Glutamatergic neuron (in vitro differentiated cells): ENCODE results near the gene NEGR1. TPM values are rescaled to one million over a fixed set of nuclear protein-coding genes. Genes with fewer than 3 reads are reported as not detected.

Experiments used
- DNase-seq: peaks from one replicate; pipeline ENCODE4 v3.0.0; 2022
- H3K27ac Mint-ChIP-seq: one replicate; pipeline ENCODE4 v1.8.0; 2020; ENCODE audit warnings: mild to moderate bottlenecking, mixed read lengths, inconsistent platforms; ENCODE audit not compliant: unreplicated experiment
- H3K27me3 Mint-ChIP-seq: one replicate; pipeline ENCODE4 v1.8.0; 2020; ENCODE audit warnings: mild to moderate bottlenecking, moderate library complexity, mixed read lengths, inconsistent platforms; ENCODE audit not compliant: unreplicated experiment
- H3K36me3 Mint-ChIP-seq: one replicate; pipeline ENCODE4 v1.8.0; 2020; ENCODE audit warnings: mild to moderate bottlenecking, mixed read lengths, inconsistent platforms; ENCODE audit not compliant: unreplicated experiment
- H3K4me1 Mint-ChIP-seq: one replicate; pipeline ENCODE4 v1.8.0; 2020; ENCODE audit warnings: mild to moderate bottlenecking, low read depth, mixed read lengths, inconsistent platforms; ENCODE audit not compliant: unreplicated experiment
- H3K4me3 Mint-ChIP-seq: one replicate; pipeline ENCODE4 v1.8.0; 2020; ENCODE audit warnings: mild to moderate bottlenecking, mixed read lengths, inconsistent platforms; ENCODE audit not compliant: unreplicated experiment
- H3K9me3 Mint-ChIP-seq: one replicate; pipeline ENCODE4 v1.8.0; 2020; ENCODE audit warnings: mild to moderate bottlenecking, moderate library complexity, mixed read lengths, inconsistent platforms; ENCODE audit not compliant: unreplicated experiment
- CTCF ChIP-seq: fragments of 200-600 bp; sonication (generic); IDR thresholded peaks from one replicate; pipeline ENCODE4 v1.5.0; 2021; ENCODE audit not compliant: partially characterized antibody, unreplicated experiment
- total RNA-seq: library from RNA; stranded (reverse); fragmentation: NEBNext Ultra II Directional; extraction: Animal tissue kit (Norgen Biotek cat#: 25700); gene quantifications from one replicate; pipeline ENCODE4 v1.2.1, GENCODE V29; 2021; ENCODE audit not compliant: unreplicated experiment

NEGR1 gene
- total RNA-seq, 1 donor from 2014 or later = 0.51 TPM

DNA sequence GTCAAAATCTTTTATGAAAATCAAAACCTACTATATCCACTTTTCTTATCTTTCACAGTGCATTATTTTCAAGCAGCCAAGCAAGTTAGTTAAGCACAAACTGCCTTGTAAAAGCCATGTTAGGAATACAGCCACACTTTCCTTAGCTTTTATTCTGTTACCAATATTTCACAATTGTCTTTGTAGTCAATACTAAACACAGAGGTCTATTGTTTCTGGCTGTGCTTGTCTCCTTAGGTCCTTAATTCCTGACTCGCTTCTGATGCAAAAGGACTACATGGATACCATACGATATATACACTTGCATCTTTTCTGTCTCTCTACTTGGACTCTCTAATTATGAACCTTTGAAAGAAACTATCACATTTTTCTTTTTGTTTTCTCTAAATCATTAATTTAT lies 331.8 kb downstream of the NEGR1 start:
- no peaks in the 10 kb centered on the region for H3K4me1 Mint-ChIP-seq
- H3K27ac Mint-ChIP-seq = no peak overlapping the region
- TF ChIP-seq CTCF = no peak
- H3K4me3 Mint-ChIP-seq = no peak overlapping the region
- no peaks in the 10 kb centered on the region for H3K9me3 Mint-ChIP-seq
- no peaks in the 10 kb centered on the region for H3K36me3 Mint-ChIP-seq
- DNase-seq = no peak
- no peaks in the 10 kb centered on the region for H3K27me3 Mint-ChIP-seq

DNA sequence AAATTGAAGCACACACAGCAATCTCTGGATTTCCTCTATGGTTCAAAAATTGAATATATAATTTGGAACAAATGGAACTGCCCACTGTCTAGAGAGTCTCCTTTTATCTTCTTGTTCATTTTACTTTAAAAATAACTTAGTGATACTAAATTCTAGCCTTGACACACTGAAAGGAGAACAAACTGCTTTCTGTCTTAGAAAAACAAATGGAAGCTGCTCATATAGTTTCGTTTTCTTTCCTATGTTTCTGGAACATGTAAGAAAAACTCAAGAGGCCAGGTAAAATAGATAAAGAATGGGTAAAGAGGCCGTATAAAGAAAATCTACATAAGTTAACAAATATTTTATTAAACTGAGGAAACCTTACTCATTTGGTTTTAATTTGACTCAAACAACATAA lies 332.7 kb downstream of the NEGR1 start:
- no peaks in the 10 kb centered on the region for H3K9me3 Mint-ChIP-seq
- H3K27ac Mint-ChIP-seq = no peak overlapping the region
- H3K36me3 Mint-ChIP-seq = no peaks in the 10 kb centered on the region
- no peak for DNase-seq
- no peak overlapping the region for H3K4me3 Mint-ChIP-seq
- no peaks in the 10 kb centered on the region for H3K27me3 Mint-ChIP-seq
- TF ChIP-seq CTCF = no peak
- H3K4me1 Mint-ChIP-seq = no peaks in the 10 kb centered on the region

DNA sequence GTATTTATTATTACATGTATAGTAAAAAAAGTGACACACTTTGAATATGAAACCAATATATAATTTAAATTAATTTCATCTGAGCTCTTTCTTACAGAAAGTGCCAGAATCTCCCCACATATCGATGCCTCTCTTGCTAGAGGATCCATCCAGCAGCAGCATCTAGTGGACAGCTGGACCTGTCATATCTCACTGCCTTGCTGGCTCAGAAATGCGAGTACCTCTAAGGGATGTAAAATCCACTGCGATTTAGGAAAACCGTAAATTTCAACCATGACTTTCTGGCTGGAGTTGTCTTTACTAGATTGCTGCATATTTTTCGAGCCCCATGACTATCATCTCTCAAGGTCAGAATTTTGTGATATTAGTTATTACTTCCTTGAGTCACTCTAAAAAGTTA lies 333.8 kb downstream of the NEGR1 start:
- H3K27me3 Mint-ChIP-seq = no peaks in the 10 kb centered on the region
- no peaks in the 10 kb centered on the region for H3K36me3 Mint-ChIP-seq
- no peak overlapping the region for H3K4me3 Mint-ChIP-seq
- H3K4me1 Mint-ChIP-seq = no peaks in the 10 kb centered on the region
- DNase-seq = no peak
- H3K9me3 Mint-ChIP-seq = no peaks in the 10 kb centered on the region
- no peak for TF ChIP-seq CTCF
- no peak overlapping the region for H3K27ac Mint-ChIP-seq

DNA sequence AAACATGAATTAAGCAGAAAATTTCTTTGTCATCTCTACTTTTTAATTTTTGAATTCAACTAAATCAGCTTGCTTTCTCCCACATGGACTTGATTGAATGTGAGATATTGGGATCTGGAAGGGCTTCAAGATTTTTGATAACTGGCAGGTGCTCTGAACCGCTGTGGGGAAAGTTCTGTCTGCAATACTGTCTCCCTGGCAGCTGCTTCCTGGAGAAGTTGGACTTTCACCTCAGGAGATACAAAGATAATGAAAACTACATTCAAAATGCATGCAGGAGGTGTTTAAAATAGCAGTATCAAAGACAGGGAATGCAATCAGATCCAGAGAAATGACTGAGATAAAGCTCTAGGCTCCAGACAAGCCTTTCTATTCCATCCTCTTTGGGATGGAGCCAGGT lies 338.3 kb downstream of the NEGR1 start:
- no peaks in the 10 kb centered on the region for H3K9me3 Mint-ChIP-seq
- no peaks in the 10 kb centered on the region for H3K4me1 Mint-ChIP-seq
- no peak overlapping the region for H3K27ac Mint-ChIP-seq
- TF ChIP-seq CTCF = no peak
- DNase-seq = no peak
- H3K4me3 Mint-ChIP-seq = no peak overlapping the region
- no peaks in the 10 kb centered on the region for H3K27me3 Mint-ChIP-seq
- no peaks in the 10 kb centered on the region for H3K36me3 Mint-ChIP-seq

DNA sequence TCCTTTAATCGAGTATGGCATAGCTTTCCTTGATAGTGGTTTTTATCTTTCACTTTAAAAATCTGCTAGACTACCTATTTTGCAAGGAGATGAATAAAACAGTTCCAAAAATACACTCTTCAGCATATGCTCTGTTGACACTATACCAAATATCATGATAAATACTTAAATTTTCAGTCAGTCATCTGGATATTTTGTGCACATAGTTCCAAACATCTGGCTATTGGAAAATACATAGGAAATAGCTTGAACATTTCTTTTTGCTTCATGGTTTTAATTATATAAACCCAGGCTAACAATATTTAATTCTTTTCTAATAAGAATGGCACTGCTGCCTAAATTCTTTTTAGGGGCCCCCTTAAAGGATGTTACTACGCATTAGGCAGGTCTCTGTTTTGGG lies 342.1 kb downstream of the NEGR1 start:
- Mint-ChIP-seq H3K4me3 (no peak overlapping the region), H3K27ac (no peak overlapping the region), H3K4me1 (no peaks in the 10 kb centered on the region), H3K9me3 (no peaks in the 10 kb centered on the region), H3K36me3 (no peaks in the 10 kb centered on the region), H3K27me3 (no peaks in the 10 kb centered on the region)
- no peak for TF ChIP-seq CTCF
- DNase-seq = no peak
